Nephron (organoid): Measurements from ENCODE around the gene KYNU.
A peak's percentile ranks its signal among the peaks of the same experiment; 100 is the strongest.

Experiments used
- H3K27ac Mint-ChIP-seq, 3 experiments: 2 replicates each; pipeline ENCODE4 v1.8.0; 2020; ENCODE audit warnings: mixed read lengths in 3 of 3, mild to moderate bottlenecking in 2 of 3, moderate library complexity in 1 of 3
- H3K27me3 Mint-ChIP-seq: 2 replicates; pipeline ENCODE4 v1.8.0; 2021; ENCODE audit warnings: low read depth, mild to moderate bottlenecking, moderate library complexity, mixed read lengths
- H3K36me3 Mint-ChIP-seq: 2 replicates; pipeline ENCODE4 v1.8.0; 2020; ENCODE audit warnings: low read depth, mixed read lengths
- H3K4me1 Mint-ChIP-seq: 2 replicates; pipeline ENCODE4 v1.8.0; 2020; ENCODE audit warnings: mixed read lengths
- H3K4me3 Mint-ChIP-seq, 3 experiments: 2 replicates each; pipeline ENCODE4 v1.8.0; 2020; ENCODE audit warnings: mild to moderate bottlenecking in 3 of 3, mixed read lengths in 3 of 3, moderate library complexity in 2 of 3
- H3K9me3 Mint-ChIP-seq: 2 replicates; pipeline ENCODE4 v1.8.0; 2020; ENCODE audit warnings: mixed read lengths
- TF ChIP-seq, protein P1 (sequence below), 3 experiments: fragments of 200-600 bp; sonication (generic); IDR thresholded peaks; one replicate each; pipeline ENCODE4 v1.5.0; 2021; ENCODE audit warnings: antibody characterized with exemption in 3 of 3; ENCODE audit not compliant: unreplicated experiment in 3 of 3

KYNU gene

GRCh38 chr2:142872882-142873724, 4.4 kb upstream of the KYNU start:
- Mint-ChIP-seq H3K27ac (no peak overlapping the region), H3K36me3 (no peaks in the 10 kb centered on the region), H3K27me3 (no peaks in the 10 kb centered on the region), H3K4me3 (no peak overlapping the region), H3K9me3 (no peaks in the 10 kb centered on the region), H3K4me1 (no peaks in the 10 kb centered on the region)
- TF ChIP-seq, protein P1, sequence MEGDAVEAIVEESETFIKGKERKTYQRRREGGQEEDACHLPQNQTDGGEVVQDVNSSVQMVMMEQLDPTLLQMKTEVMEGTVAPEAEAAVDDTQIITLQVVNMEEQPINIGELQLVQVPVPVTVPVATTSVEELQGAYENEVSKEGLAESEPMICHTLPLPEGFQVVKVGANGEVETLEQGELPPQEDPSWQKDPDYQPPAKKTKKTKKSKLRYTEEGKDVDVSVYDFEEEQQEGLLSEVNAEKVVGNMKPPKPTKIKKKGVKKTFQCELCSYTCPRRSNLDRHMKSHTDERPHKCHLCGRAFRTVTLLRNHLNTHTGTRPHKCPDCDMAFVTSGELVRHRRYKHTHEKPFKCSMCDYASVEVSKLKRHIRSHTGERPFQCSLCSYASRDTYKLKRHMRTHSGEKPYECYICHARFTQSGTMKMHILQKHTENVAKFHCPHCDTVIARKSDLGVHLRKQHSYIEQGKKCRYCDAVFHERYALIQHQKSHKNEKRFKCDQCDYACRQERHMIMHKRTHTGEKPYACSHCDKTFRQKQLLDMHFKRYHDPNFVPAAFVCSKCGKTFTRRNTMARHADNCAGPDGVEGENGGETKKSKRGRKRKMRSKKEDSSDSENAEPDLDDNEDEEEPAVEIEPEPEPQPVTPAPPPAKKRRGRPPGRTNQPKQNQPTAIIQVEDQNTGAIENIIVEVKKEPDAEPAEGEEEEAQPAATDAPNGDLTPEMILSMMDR (IDR thresholded peaks at IDR 0.05; ENCODE audit: unreplicated experiment in 3 of 3), result no peak

DNA sequence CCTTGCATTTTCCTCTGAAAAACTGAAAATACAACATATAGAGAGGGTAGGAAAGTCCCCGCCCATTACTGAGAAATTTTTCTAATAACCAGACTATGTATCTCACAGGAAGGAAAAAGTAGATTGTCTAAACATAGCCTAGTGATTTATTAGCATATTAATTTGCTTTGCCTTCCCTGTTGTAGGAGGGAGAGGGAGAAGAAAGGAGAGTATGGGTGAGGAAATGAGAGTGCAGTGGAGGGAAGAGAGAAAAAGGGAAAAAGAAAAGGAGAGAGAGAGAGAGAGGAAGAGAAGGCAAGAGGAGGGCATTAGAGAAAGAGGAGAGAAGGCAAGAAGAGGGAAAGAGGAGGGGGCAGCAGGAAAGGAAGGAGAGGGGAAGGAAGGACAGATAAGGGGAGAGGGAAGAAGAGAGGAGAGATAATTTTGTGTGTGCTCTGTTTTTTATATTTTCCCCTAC, 3.6 kb upstream of the KYNU start:
- TF ChIP-seq, protein P1 (IDR thresholded peaks at IDR 0.05; ENCODE audit: unreplicated experiment in 3 of 3), result no peak
- Mint-ChIP-seq H3K9me3 (no peaks in the 10 kb centered on the region), H3K27me3 (no peaks in the 10 kb centered on the region), H3K4me1 (no peaks in the 10 kb centered on the region), H3K4me3 (no peak overlapping the region), H3K36me3 (no peaks in the 10 kb centered on the region), H3K27ac (peak overlapping the region in 2 of 3 experiments; percentile 0 to 5)

- no peaks in the 10 kb centered on the region for H3K36me3 Mint-ChIP-seq
- H3K4me1 Mint-ChIP-seq, result no peaks in the 10 kb centered on the region
- H3K9me3 Mint-ChIP-seq, result no peaks in the 10 kb centered on the region
- no peak overlapping the region for H3K4me3 Mint-ChIP-seq
- H3K27ac Mint-ChIP-seq, result peak overlapping the region in 2 of 3 experiments; percentile 0 to 5
- TF ChIP-seq, protein P1 (IDR thresholded peaks at IDR 0.05; ENCODE audit: unreplicated experiment in 3 of 3), result no peak
- H3K27me3 Mint-ChIP-seq, result no peaks in the 10 kb centered on the region
Observed at GRCh38 chr2:142874293-142874814, 3.1 kb upstream of the KYNU start.

DNA sequence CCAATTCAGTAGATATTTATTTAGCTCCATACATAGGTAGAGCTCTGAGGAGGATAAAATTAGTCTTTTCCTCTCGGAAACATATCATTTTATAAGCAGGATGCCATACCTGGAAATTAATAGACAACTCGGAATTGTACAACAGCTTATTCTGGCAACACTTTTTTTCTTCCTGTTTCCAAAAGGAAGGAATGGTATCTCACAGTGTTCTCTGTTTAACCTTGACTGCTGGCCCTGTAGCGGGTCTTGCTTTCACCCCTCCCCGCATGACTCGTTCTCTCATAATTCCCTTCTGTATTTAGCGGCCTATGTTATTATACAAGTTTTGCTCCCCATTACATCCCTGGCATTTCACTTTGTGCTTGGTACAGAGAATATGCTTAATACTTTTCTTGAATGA, 2.5 kb upstream of the KYNU start:
- Mint-ChIP-seq H3K36me3 (no peaks in the 10 kb centered on the region), H3K9me3 (no peaks in the 10 kb centered on the region), H3K4me3 (no peak overlapping the region), H3K27ac (no peak overlapping the region), H3K27me3 (no peaks in the 10 kb centered on the region), H3K4me1 (no peaks in the 10 kb centered on the region)
- TF ChIP-seq, protein P1 (IDR thresholded peaks at IDR 0.05; ENCODE audit: unreplicated experiment in 3 of 3), result no peak

- H3K27me3 Mint-ChIP-seq, result no peaks in the 10 kb centered on the region
- H3K4me1 Mint-ChIP-seq, result no peaks in the 10 kb centered on the region
- TF ChIP-seq, protein P1 (IDR thresholded peaks at IDR 0.05; ENCODE audit: unreplicated experiment in 3 of 3), result no peak
- no peak overlapping the region for H3K4me3 Mint-ChIP-seq
- no peaks in the 10 kb centered on the region for H3K9me3 Mint-ChIP-seq
- no peaks in the 10 kb centered on the region for H3K36me3 Mint-ChIP-seq
- H3K27ac Mint-ChIP-seq, result no peak overlapping the region
Observed at GRCh38 chr2:142875652-142876051, 1.8 kb upstream of the KYNU start.
